Measurements from ENCODE around the gene APH1A.
A peak's percentile ranks its signal among the peaks of the same experiment; 100 is the strongest.
"Not testable (repeated sequence)": the region's sequence is repeated elsewhere in the genome, so short reads cannot be mapped to it uniquely, and the experiment has no call there.

Gene APH1A

DNA sequence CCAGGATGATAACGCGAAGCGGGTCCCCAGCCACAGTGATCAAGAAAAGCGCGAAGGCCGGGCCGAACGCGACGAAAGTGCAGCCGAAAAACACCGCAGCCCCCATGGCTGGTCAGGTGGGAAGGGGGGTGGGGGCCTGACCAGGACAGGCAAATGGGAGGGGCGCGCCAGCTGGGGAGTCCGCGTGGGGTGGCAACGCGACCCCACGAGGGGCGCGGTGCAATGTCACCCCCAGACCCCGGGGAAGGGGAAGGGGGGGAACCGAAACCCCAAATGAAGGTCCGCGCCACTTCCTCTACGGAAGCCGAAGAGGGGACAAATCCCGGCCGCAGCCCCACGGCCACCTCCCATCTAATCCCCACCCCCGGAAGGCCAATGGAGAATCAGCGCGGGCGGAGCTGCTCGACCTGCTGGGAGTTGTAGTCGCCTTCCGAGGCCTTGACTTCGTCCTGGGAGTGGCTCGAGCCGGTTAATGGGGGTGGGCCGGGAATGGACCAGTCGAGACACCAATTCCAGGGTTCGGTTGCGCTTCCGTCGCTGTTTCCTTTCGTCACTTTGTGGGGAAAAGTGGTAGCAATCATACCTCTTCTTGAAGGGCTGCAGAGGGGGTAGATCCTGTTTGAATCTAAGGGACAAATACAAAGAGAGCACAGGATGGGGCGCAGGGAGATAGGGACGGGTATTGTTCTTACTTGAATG is at the start of gene APH1A:
APH1A (minus strand) TSS at position 312 of the 699 bp plus-strand sequence; CDS start at position 106, 206 bp downstream.
- H3K27ac ChIP-seq (ENCODE audit: low read length), result peak within 1 kb of the TSS; percentile 84
- H3K4me1 ChIP-seq (ENCODE audit: insufficient read depth, low read length), result peaks cover 15% of the 10 kb centered on the region; the same call in 1 of the 2 replicates
- H3K36me3 ChIP-seq (ENCODE audit: insufficient read depth, low read depth, low read length), result peaks cover 35% of the 10 kb centered on the region
- H3K9me3 ChIP-seq (ENCODE audit: insufficient read depth, low read depth, low read length), result no peaks in the 10 kb centered on the region
- peak within 1 kb of the TSS; percentile 96 for H3K9ac ChIP-seq (ENCODE audit: low read depth, low read length)
- H3K4me3 ChIP-seq (ENCODE audit: low read length), result peak within 1 kb of the TSS; percentile 97
- H3K27me3 ChIP-seq (ENCODE audit: insufficient read depth, low read length), result no peaks in the 10 kb centered on the region

DNA sequence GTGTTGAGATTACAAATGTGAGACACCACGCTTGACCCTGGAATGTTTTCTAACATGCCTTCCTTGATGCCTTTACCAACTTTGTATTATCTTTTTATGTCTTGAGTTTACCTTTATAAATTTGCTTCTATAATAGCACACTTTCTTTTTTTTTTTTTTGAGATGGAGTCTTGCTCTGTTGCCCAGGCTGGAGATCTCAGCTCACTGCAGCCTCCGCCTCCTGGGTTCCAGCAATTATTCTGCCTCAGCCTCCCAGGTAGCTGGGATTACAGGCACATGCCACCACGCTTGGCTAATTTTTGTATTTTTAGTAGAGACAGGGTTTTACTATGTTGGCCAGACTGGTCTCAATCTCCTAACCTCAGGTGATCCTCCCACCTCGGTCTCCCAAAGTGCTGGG is 45.9 kb upstream of the APH1A start:
- not testable (repeated sequence) for H3K4me1 ChIP-seq (ENCODE audit: insufficient read depth, low read length); H3K9ac ChIP-seq (ENCODE audit: low read depth, low read length); H3K9me3 ChIP-seq (ENCODE audit: insufficient read depth, low read depth, low read length); H3K36me3 ChIP-seq (ENCODE audit: insufficient read depth, low read depth, low read length); H3K27me3 ChIP-seq (ENCODE audit: insufficient read depth, low read length); H3K27ac ChIP-seq (ENCODE audit: low read length); H3K4me3 ChIP-seq (ENCODE audit: low read length)

DNA sequence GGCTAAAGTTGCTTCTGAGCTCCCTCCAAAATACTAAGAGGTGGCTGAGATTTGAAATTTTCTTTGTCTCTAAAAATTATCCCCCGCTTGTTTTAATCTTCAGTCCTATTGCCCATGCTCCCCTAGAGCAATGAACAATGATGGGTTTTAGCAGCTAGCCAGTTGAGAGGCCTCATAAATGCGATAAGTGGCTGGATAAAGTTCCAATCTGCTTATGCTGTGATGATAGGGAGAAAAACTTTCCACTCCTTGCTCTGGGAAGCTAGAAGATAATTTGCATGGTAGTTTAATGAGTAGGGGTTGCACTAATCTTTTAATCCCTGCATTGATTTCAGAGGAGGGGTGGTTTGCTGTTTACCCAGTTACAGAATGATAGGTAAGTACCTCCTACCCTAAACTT is 42.9 kb upstream of the APH1A start:
- no peak overlapping the region for H3K9ac ChIP-seq (ENCODE audit: low read depth, low read length)

DNA sequence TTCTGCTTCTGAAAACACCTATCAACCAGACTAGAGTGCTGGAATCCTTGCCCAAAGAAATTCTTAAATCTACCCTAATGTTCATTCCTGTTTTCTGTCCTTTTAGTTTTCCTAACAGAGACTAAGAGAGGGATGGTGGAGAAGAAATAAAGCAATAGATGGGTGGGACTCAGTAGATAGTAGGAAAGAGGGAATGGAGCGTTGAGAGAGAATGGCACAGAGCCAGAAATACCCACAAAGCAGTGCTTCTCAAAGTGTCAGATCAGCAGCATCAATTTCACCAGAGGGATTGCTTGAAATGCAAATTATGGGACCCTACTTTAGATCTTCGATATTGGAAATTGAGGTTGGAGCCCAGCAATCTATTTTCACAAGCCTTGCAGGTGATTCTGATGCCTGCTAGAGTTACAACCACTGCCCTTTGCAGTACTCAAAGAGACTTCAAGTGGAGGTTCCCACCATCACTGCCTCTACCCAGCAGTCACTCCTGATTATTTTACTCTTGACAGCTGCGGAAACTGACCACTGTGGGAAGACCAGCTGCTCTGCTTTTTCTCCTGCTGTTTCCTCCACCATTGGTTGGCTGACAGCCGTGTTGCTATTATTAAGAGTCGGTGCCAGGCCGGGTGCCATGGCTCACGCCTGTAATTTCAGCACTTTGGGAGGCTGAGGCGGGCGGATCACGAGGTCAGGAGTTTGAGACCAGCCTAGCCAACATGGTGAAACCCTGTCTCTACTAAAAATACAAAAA is 41.1 kb upstream of the APH1A start:
- peaks cover 38% of the 10 kb centered on the region for H3K36me3 ChIP-seq (ENCODE audit: insufficient read depth, low read depth, low read length)
- H3K9ac ChIP-seq (ENCODE audit: low read depth, low read length), result no peak overlapping the region
- H3K4me3 ChIP-seq (ENCODE audit: low read length), result no peak overlapping the region
- no peak overlapping the region for H3K27ac ChIP-seq (ENCODE audit: low read length)
- no peaks in the 10 kb centered on the region for H3K27me3 ChIP-seq (ENCODE audit: insufficient read depth, low read length)
- H3K4me1 ChIP-seq (ENCODE audit: insufficient read depth, low read length), result no peaks in the 10 kb centered on the region
- H3K9me3 ChIP-seq (ENCODE audit: insufficient read depth, low read depth, low read length), result no peaks in the 10 kb centered on the region

More for the DNA sequence above, 42.9 kb upstream of the APH1A start:
- Histone ChIP-seq H3K27ac (ENCODE audit: low read length) (no peak overlapping the region), H3K4me3 (ENCODE audit: low read length) (no peak overlapping the region), H3K27me3 (ENCODE audit: insufficient read depth, low read length) (no peaks in the 10 kb centered on the region), H3K9me3 (ENCODE audit: insufficient read depth, low read depth, low read length) (no peaks in the 10 kb centered on the region), H3K36me3 (ENCODE audit: insufficient read depth, low read depth, low read length) (peaks cover 19% of the 10 kb centered on the region), H3K4me1 (ENCODE audit: insufficient read depth, low read length) (no peaks in the 10 kb centered on the region)

DNA sequence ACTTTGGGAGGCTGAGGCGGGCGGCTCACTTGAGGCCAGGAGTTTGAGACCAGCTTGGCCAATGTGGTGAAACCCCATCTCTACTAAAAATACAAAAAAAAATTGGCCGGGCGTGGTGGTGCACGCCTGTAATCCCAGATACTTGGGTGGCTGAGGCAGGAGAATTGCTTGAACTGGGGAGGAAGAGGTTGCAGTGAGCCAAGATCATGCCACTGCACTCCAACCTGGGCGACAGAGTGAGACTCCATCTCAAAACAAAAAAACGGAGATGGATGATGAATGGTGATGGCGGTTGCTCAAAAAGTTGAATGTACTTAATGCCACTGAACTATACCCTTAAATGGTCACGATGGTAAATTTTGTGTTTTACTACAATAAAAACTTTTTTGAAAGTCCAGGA is 39.8 kb upstream of the APH1A start:
- not testable (repeated sequence) for H3K9ac ChIP-seq (ENCODE audit: low read depth, low read length); H3K4me3 ChIP-seq (ENCODE audit: low read length); H3K9me3 ChIP-seq (ENCODE audit: insufficient read depth, low read depth, low read length); H3K27me3 ChIP-seq (ENCODE audit: insufficient read depth, low read length); H3K4me1 ChIP-seq (ENCODE audit: insufficient read depth, low read length); H3K27ac ChIP-seq (ENCODE audit: low read length)
- peaks cover 46% of the 10 kb centered on the region for H3K36me3 ChIP-seq (ENCODE audit: insufficient read depth, low read depth, low read length)

DNA sequence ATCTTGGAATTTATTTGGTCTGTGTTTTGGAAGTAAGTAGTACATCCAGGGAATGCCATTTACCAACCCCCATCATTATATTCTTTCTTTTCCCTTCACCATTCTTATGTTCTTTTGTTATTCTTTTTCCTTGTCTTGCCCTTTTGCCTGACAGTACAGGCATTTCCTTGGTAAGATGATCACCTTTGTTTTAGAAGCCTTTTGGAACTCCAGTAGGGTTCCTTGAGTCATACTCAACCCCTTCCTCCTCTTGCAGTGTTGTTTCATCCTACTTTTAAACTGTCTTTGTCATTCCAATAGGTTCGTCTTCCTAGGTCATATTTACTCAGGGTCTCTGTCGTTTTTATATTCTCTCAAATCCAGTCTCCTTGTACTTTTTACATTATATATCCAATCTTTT is 34.1 kb upstream of the APH1A start:
- peak overlapping the region; percentile 43; the same call in 1 of the 2 replicates for H3K4me3 ChIP-seq (ENCODE audit: low read length)
- H3K27ac ChIP-seq (ENCODE audit: low read length), result peak overlapping the region; percentile 54
- H3K36me3 ChIP-seq (ENCODE audit: insufficient read depth, low read depth, low read length), result peaks cover 90% of the 10 kb centered on the region
- peak overlapping the region; percentile 21; the same call in 1 of the 2 replicates for H3K9ac ChIP-seq (ENCODE audit: low read depth, low read length)
- no peaks in the 10 kb centered on the region for H3K27me3 ChIP-seq (ENCODE audit: insufficient read depth, low read length)
- H3K9me3 ChIP-seq (ENCODE audit: insufficient read depth, low read depth, low read length), result no peaks in the 10 kb centered on the region
- peaks cover 20% of the 10 kb centered on the region for H3K4me1 ChIP-seq (ENCODE audit: insufficient read depth, low read length)

DNA sequence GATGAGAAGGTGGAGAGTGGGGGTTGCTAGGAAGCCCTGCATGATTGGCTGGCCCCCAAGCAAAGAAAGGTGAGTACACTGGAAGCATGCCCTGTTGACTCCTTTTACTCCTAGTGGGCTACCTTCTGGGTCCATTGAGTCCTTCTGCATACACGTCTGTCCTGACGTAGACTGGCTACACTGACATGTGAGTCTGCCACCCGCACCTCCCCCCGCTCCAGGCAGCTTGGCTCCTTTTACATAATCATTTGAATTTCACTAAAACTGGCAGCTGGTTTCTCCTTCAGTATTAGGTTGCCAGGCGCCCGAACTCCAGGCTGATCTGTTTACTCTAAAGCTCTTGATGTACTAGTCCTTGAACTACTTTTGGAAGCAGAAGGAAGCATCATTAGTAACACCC is 33.5 kb upstream of the APH1A start:
- H3K27ac ChIP-seq (ENCODE audit: low read length), result peak overlapping the region; percentile 54
- peaks cover 20% of the 10 kb centered on the region for H3K4me1 ChIP-seq (ENCODE audit: insufficient read depth, low read length)
- H3K36me3 ChIP-seq (ENCODE audit: insufficient read depth, low read depth, low read length), result peaks cover 90% of the 10 kb centered on the region
- peak overlapping the region; percentile 30; the same call in 1 of the 2 replicates for H3K9ac ChIP-seq (ENCODE audit: low read depth, low read length)
- no peaks in the 10 kb centered on the region for H3K9me3 ChIP-seq (ENCODE audit: insufficient read depth, low read depth, low read length)
- peak overlapping the region; percentile 43; the same call in 1 of the 2 replicates for H3K4me3 ChIP-seq (ENCODE audit: low read length)
- H3K27me3 ChIP-seq (ENCODE audit: insufficient read depth, low read length), result no peaks in the 10 kb centered on the region

DNA sequence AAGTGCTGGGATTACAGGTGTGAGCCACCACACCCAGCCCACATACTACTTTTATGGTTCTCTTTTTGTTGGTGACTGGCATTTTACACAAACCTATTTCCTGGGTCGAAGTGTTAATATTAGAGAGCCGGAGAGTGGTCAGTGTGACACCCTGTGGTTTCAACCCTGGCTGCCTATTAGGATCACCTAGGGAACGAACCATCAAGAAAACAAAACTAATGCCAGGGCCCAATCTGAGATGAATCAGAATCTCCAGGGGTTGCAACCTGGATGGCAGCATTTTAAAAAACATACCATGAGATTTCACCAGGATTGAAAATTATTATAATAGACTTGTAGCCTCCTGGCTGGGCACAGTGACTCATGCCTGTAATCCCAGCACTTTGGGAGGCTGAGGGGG is 30.9 kb upstream of the APH1A start:
- Histone ChIP-seq H3K9ac (ENCODE audit: low read depth, low read length) (no peak overlapping the region), H3K36me3 (ENCODE audit: insufficient read depth, low read depth, low read length) (peaks cover 88% of the 10 kb centered on the region), H3K4me1 (ENCODE audit: insufficient read depth, low read length) (peaks cover 20% of the 10 kb centered on the region), H3K4me3 (ENCODE audit: low read length) (no peak overlapping the region), H3K9me3 (ENCODE audit: insufficient read depth, low read depth, low read length) (no peaks in the 10 kb centered on the region), H3K27ac (ENCODE audit: low read length) (no peak overlapping the region), H3K27me3 (ENCODE audit: insufficient read depth, low read length) (no peaks in the 10 kb centered on the region)

DNA sequence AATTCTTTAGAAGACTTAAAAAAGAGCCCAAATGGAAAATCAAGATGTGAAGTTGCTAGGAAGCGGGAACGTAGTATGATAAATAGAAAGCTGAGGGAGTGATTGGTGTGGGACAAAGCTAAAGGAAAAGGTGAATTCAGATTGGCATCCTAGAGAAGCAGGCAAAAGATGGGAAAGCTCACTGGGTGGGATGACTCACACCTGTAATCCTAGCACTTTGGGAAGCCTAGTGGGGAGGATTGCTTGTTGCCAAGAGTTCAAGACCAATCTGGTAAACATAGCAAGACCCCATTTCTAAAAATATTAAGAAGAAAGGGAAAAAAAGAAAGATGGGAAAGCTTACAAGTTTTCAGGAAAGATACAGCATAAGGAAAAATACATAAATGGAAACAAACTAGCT is 26.7 kb upstream of the APH1A start:
- Histone ChIP-seq H3K36me3 (ENCODE audit: insufficient read depth, low read depth, low read length) (peaks cover 55% of the 10 kb centered on the region), H3K4me3 (ENCODE audit: low read length) (peak overlapping the region; percentile 40; the same call in 1 of the 2 replicates), H3K9ac (ENCODE audit: low read depth, low read length) (peak overlapping the region; percentile 21; the same call in 1 of the 2 replicates), H3K27ac (ENCODE audit: low read length) (no peak overlapping the region), H3K4me1 (ENCODE audit: insufficient read depth, low read length) (peaks cover 4% of the 10 kb centered on the region; the same call in 1 of the 2 replicates), H3K27me3 (ENCODE audit: insufficient read depth, low read length) (no peaks in the 10 kb centered on the region), H3K9me3 (ENCODE audit: insufficient read depth, low read depth, low read length) (no peaks in the 10 kb centered on the region)

DNA sequence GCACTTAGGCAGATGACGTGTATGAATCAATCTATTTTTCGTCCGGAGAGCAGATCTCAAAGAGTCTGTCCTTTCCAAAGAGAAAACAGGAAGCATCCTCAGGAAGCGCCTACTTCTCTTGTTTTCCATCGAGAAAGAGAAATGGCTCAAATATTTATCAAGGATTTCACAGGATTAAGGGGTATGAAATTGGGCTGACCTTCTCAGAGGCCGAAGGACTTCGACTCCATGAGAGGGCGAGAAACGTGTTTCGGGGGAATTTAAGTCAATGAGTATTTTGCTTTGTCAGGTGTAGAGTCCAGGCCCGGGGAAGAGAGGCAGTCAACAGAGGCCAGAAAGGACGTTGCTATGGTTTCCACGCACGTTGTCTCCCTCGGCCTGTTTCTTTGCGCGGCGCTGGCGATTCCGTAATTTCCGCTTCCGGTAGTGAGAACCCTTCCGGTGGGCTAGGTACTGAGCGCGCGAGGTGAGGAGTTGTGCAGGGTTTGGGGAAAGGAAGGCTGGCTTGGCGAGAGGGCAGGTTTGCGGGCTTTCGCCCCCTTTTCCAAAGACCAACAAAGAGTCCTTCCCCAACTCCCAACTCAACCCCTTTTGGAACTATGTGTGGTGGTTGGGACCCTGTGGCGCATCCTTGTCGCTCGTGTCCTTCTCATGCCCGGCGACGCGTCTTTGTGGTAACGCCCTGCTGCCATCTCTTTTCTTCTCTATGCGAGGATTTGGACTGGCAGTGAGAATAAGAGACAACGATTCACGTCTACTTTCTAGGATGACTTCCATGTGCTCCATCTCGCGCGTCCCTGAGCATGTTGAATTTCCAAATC is 24.8 kb upstream of the APH1A start, which contains the start of gene MRPS21:
MRPS21 (plus strand) TSS at position 429 of the 821 bp plus-strand sequence. CDS start 506 bp downstream, outside the sequence.
- Histone ChIP-seq H3K27me3 (ENCODE audit: insufficient read depth, low read length) (no peaks in the 10 kb centered on the region), H3K36me3 (ENCODE audit: insufficient read depth, low read depth, low read length) (peaks cover 37% of the 10 kb centered on the region), H3K4me1 (ENCODE audit: insufficient read depth, low read length) (peaks cover 4% of the 10 kb centered on the region; the same call in 1 of the 2 replicates), H3K4me3 (ENCODE audit: low read length) (peak within 1 kb of the TSS; percentile 99), H3K9me3 (ENCODE audit: insufficient read depth, low read depth, low read length) (no peaks in the 10 kb centered on the region), H3K9ac (ENCODE audit: low read depth, low read length) (peak within 1 kb of the TSS; percentile 96), H3K27ac (ENCODE audit: low read length) (peak within 1 kb of the TSS; percentile 68)

DNA sequence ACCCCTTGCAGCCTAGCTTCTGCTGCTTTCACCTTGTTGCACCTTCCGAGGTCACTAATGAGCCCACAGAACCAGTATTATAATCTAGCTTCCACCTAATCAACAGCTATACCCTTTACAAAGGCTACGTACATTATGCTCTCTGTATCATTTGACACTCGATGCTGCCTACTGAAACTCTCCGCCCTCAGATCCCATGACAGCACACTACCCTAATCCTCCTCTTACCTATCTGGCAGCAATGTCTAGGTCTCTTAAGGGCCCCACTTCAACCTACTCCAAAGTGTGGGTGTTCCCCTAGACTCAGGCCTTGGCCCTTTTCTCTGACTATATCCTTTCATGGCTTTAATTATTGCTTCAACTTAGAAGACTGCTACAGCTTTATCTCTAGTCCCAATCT is 20.0 kb upstream of the APH1A start:
- H3K27ac ChIP-seq (ENCODE audit: low read length), result no peak overlapping the region
- no peaks in the 10 kb centered on the region for H3K9me3 ChIP-seq (ENCODE audit: insufficient read depth, low read depth, low read length)
- no peaks in the 10 kb centered on the region for H3K27me3 ChIP-seq (ENCODE audit: insufficient read depth, low read length)
- H3K4me3 ChIP-seq (ENCODE audit: low read length), result no peak overlapping the region
- H3K9ac ChIP-seq (ENCODE audit: low read depth, low read length), result no peak overlapping the region
- peaks cover 4% of the 10 kb centered on the region; the same call in 1 of the 2 replicates for H3K4me1 ChIP-seq (ENCODE audit: insufficient read depth, low read length)
- peaks cover 16% of the 10 kb centered on the region; the same call in 1 of the 2 replicates for H3K36me3 ChIP-seq (ENCODE audit: insufficient read depth, low read depth, low read length)
